Measurements from ENCODE around the gene TAF15. TPM values are rescaled to one million over a fixed set of nuclear protein-coding genes. Genes with fewer than 3 reads are reported as not detected.

Gene TAF15
- polyA plus RNA-seq, 1 donor (not counting 4 experiments of a cell fraction or from before 2014, with no cell fraction given): 101 TPM

GRCh38 chr17:35876534-35876933, 67.2 kb downstream of the TAF15 start:
- no peak overlapping the region for H3K4me3 ChIP-seq (ENCODE audit: control insufficient read depth in 2 of 3, extremely low read depth in 1 of 3, insufficient read depth in 2 of 3, low read depth in 1 of 3, low read length in 3 of 3)
- dilution Hi-C loops (cut with MboI; ENCODE audit: extremely low pct_ligation_motif_present, low sequenced_read_pairs): no loop called here
- FAIRE-seq (no peak), DNase-seq (ENCODE audit: low read depth, low spot score) (no peak)
- peaks cover 5% of the 10 kb centered on the region for H3K4me1 ChIP-seq (ENCODE audit: control insufficient read depth, extremely low read depth, insufficient read depth, low read length)
- H4K20me1 ChIP-seq (ENCODE audit: control insufficient read depth, extremely low read depth, insufficient read depth, low read length): no peaks in the 10 kb centered on the region
- H3K36me3 ChIP-seq (ENCODE audit: control insufficient read depth in 2 of 2, extremely low read depth in 1 of 2, insufficient read depth in 2 of 2, low read length in 2 of 2): no peaks in the 10 kb centered on the region
- no peaks in the 10 kb centered on the region for H3K9me1 ChIP-seq (ENCODE audit: control insufficient read depth, extremely low read depth, insufficient read depth, low read length)
- no peak overlapping the region for H3K27ac ChIP-seq (ENCODE audit: control insufficient read depth, insufficient read depth, low read length)
- no peaks in the 10 kb centered on the region for H3K27me3 ChIP-seq (ENCODE audit: control insufficient read depth, extremely low read depth, insufficient read depth, low read length)
- H2AFZ ChIP-seq (ENCODE audit: control insufficient read depth, low read length): no peak overlapping the region
- H3K79me2 ChIP-seq (ENCODE audit: control insufficient read depth, insufficient read depth, low read length): no peaks in the 10 kb centered on the region
- H3K9me3 ChIP-seq (ENCODE audit: control insufficient read depth, low read depth, low read length): no peaks in the 10 kb centered on the region
- no peak overlapping the region for H3K9ac ChIP-seq (ENCODE audit: control insufficient read depth, extremely low read depth, insufficient read depth, low read length)
- no peak for TF ChIP-seq EZH2 (IDR thresholded peaks at IDR 0.05; ENCODE audit: low read length)
- TF ChIP-seq, protein P1, sequence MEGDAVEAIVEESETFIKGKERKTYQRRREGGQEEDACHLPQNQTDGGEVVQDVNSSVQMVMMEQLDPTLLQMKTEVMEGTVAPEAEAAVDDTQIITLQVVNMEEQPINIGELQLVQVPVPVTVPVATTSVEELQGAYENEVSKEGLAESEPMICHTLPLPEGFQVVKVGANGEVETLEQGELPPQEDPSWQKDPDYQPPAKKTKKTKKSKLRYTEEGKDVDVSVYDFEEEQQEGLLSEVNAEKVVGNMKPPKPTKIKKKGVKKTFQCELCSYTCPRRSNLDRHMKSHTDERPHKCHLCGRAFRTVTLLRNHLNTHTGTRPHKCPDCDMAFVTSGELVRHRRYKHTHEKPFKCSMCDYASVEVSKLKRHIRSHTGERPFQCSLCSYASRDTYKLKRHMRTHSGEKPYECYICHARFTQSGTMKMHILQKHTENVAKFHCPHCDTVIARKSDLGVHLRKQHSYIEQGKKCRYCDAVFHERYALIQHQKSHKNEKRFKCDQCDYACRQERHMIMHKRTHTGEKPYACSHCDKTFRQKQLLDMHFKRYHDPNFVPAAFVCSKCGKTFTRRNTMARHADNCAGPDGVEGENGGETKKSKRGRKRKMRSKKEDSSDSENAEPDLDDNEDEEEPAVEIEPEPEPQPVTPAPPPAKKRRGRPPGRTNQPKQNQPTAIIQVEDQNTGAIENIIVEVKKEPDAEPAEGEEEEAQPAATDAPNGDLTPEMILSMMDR (optimal IDR thresholded peaks at IDR 0.05 in 1 of 3, IDR thresholded peaks at IDR 0.05 in 1 of 3, conservative IDR thresholded peaks at IDR 0.05 in 1 of 3; ENCODE audit: extremely low read depth in 1 of 3, insufficient read depth in 2 of 3, low read length in 3 of 3): no peak
- no peak overlapping the region for H3K4me2 ChIP-seq (ENCODE audit: control insufficient read depth, extremely low read depth, insufficient read depth, low read depth, low read length)

GRCh38 chr17:35877345-35878029, 68.2 kb downstream of the TAF15 start:
- Histone ChIP-seq H3K4me2 (ENCODE audit: control insufficient read depth, extremely low read depth, insufficient read depth, low read depth, low read length) (no peak overlapping the region), H3K4me3 (ENCODE audit: control insufficient read depth in 2 of 3, extremely low read depth in 1 of 3, insufficient read depth in 2 of 3, low read depth in 1 of 3, low read length in 3 of 3) (no peak overlapping the region), H3K36me3 (ENCODE audit: control insufficient read depth in 2 of 2, extremely low read depth in 1 of 2, insufficient read depth in 2 of 2, low read length in 2 of 2) (no peaks in the 10 kb centered on the region), H3K27ac (ENCODE audit: control insufficient read depth, insufficient read depth, low read length) (no peak overlapping the region), H3K9me1 (ENCODE audit: control insufficient read depth, extremely low read depth, insufficient read depth, low read length) (no peaks in the 10 kb centered on the region), H2AFZ (ENCODE audit: control insufficient read depth, low read length) (no peak overlapping the region), H3K79me2 (ENCODE audit: control insufficient read depth, insufficient read depth, low read length) (no peaks in the 10 kb centered on the region), H3K9me3 (ENCODE audit: control insufficient read depth, low read depth, low read length) (no peaks in the 10 kb centered on the region), H3K27me3 (ENCODE audit: control insufficient read depth, extremely low read depth, insufficient read depth, low read length) (no peaks in the 10 kb centered on the region), H4K20me1 (ENCODE audit: control insufficient read depth, extremely low read depth, insufficient read depth, low read length) (no peaks in the 10 kb centered on the region), H3K4me1 (ENCODE audit: control insufficient read depth, extremely low read depth, insufficient read depth, low read length) (peaks cover 5% of the 10 kb centered on the region), H3K9ac (ENCODE audit: control insufficient read depth, extremely low read depth, insufficient read depth, low read length) (no peak overlapping the region)
- no peak for FAIRE-seq
- DNase-seq (ENCODE audit: low read depth, low spot score): no peak
- no peak for TF ChIP-seq EZH2 (IDR thresholded peaks at IDR 0.05; ENCODE audit: low read length)
- TF ChIP-seq, protein P1 (optimal IDR thresholded peaks at IDR 0.05 in 1 of 3, IDR thresholded peaks at IDR 0.05 in 1 of 3, conservative IDR thresholded peaks at IDR 0.05 in 1 of 3; ENCODE audit: extremely low read depth in 1 of 3, insufficient read depth in 2 of 3, low read length in 3 of 3): no peak
- dilution Hi-C loops (cut with MboI; ENCODE audit: extremely low pct_ligation_motif_present, low sequenced_read_pairs): no loop called here

Data from keratinocyte (primary cell).